HCEC 1CT (cell line): ENCODE data around the gene GNA14.

Experiments
- DNase-seq: peaks from one replicate; pipeline ENCODE4 v3.0.0-alpha.2; 2017

The GNA14 gene

DNA sequence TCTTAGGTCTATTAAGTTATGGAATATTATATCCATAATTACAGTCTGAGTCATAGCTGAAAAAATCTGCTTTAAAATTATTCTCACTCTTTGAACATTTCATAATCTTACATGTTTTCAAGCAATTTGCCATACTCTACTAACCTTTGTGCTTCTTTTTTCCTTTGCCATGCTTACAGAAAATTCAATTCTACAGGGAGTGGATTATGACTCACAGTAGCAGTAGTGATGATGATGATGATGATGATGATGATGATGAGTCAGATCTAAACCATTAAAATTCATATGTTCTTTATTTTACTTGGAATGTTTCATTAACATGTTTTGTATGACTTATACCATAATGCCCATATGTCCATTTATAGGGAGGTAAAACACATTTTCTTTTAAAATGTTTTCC lies 263.7 kb downstream of the GNA14 start:
- DNase-seq: peak; percentile 84

DNA sequence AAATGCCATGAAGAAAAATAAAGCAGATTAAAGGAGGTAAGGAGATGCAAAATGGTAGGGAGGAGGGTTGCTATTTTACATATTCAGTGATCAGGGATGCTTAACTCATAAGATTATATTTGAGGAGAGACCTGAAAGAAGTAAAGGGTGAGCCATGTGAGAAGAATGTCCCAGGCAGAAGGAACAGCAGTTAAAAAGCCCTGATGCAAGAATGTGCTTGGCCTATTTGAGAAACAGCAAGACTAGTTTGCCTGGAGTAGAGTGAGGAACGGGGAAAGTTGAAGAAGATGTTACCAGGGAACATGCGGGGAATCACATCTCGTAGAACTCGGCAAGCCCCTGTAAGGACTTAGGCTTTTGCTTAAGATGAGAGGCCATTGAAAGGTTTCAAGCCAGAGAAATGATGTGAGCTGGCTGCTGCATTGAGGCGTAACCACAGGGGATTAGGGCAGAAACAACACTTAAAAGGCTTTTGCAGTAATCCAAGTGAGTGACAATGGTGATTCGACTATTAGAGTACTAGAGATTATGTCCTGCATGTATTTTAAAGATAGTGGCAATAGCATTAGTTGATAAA lies 272.1 kb downstream of the GNA14 start:
- DNase-seq: peak; percentile 22

DNA sequence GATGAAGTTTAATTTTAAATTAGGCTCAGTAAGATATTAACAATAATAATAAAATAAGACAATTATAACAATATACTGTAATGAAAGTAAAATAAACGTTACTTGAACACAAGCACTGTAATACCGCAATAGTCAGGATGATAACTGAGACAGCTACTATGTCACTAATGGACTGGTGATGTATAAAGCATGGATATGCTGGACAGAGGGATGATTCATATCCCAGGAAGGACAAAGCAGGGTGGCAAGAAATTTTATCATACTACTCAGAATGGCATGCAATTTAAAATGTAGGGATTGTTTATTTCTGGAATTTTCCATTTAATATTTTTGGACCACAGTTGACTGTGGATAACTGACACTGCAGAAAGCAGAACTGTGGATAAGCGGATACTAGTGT lies 273.9 kb downstream of the GNA14 start:
- peak; percentile 35 for DNase-seq
